Panc1 (cell line): ENCODE measurements around the gene TRDN. TPM values are rescaled to one million over a fixed set of nuclear protein-coding genes. Genes with fewer than 3 reads are reported as not detected.
A peak's percentile ranks its signal among the peaks of the same experiment; 100 is the strongest.

Experiments
- ATAC-seq: fragments of 200-7000 bp; cut with Tn5 transposase; 2 replicates; pipeline ENCODE4 v1.9.1; 2020; ENCODE audit warnings: mild to moderate bottlenecking, moderate library complexity
- BruUV-seq: library from RNA; stranded (reverse); fragments of 400-500 nt; replicated peaks from 2 replicates; lab custom pipeline; 2021; lab: Mats Ljungman, UMichigan
- CTCF ChIA-PET: fragments of 300-600 bp; sonication (Branson Sonifier 250); formaldehyde crosslinking; loops from one replicate; lab custom pipeline; 2022; ENCODE audit warnings: antibody characterized with exemption; lab: Charles Lee
- POLR2A ChIA-PET: fragments of 300-600 bp; sonication (Branson Sonifier 250); formaldehyde crosslinking; loops from one replicate; lab custom pipeline; 2022; ENCODE audit warnings: antibody characterized with exemption; lab: Charles Lee
- DNase-seq: peaks from one replicate; pipeline ENCODE4 v3.0.0-alpha.2; 2010; ENCODE audit warnings: low read depth, low spot score
- H3K27ac ChIP-seq: 2 replicates; pipeline ENCODE4 v1.5.1; 2011; ENCODE audit warnings: mild to moderate bottlenecking, low read length, inconsistent platforms
- H3K27me3 ChIP-seq: fragments of 200-500 bp; sonication (Bioruptor generic); 2 replicates; pipeline ENCODE4 v1.6.0; 2014; ENCODE audit warnings: low read length, inconsistent platforms; ENCODE audit not compliant: control insufficient read depth, insufficient read depth
- H3K36me3 ChIP-seq: fragments of 200-500 bp; sonication (Bioruptor generic); 2 replicates; pipeline ENCODE4 v1.5.1; 2014; ENCODE audit warnings: inconsistent platforms, mild to moderate bottlenecking, low read length, moderate library complexity; ENCODE audit not compliant: control insufficient read depth, insufficient read depth
- H3K4me1 ChIP-seq: 2 replicates; pipeline ENCODE4 v1.5.1; 2011; ENCODE audit warnings: inconsistent platforms, mild to moderate bottlenecking, low read length, moderate library complexity; ENCODE audit not compliant: control insufficient read depth, insufficient read depth
- H3K4me3 ChIP-seq, 2 experiments: 2 replicates each; pipeline ENCODE4 v1.5.1; 2011 to 2012; ENCODE audit warnings: low read depth in 2 of 2, low read length in 2 of 2, mild to moderate bottlenecking in 2 of 2, inconsistent platforms in 1 of 2, moderate library complexity in 1 of 2
- H3K9me3 ChIP-seq: fragments of 200-500 bp; sonication (Bioruptor generic); 2 replicates; pipeline ENCODE4 v1.5.1; 2014; ENCODE audit warnings: low read depth, mild to moderate bottlenecking, inconsistent platforms, low read length, moderate library complexity; ENCODE audit not compliant: control insufficient read depth, insufficient read depth
- POLR2AphosphoS5 ChIP-seq: IDR thresholded peaks from 2 replicates; pipeline ENCODE4 v1.6.1; 2012; ENCODE audit warnings: mild to moderate bottlenecking, low read depth, low read length, moderate library complexity
- REST ChIP-seq, 2 experiments: IDR thresholded peaks; 2 replicates each; pipeline ENCODE4 v1.6.1; 2011 to 2012; ENCODE audit warnings: low read depth in 2 of 2, control low read depth in 1 of 2, low read length in 1 of 2, mild to moderate bottlenecking in 1 of 2, moderate library complexity in 1 of 2; ENCODE audit not compliant: insufficient read depth in 1 of 2
- SIN3A ChIP-seq: IDR thresholded peaks from 2 replicates; pipeline ENCODE4 v1.6.1; 2012; ENCODE audit warnings: low read depth, mild to moderate bottlenecking, low read length, moderate library complexity, borderline replicate concordance; ENCODE audit not compliant: insufficient read depth
- TCF7L2 ChIP-seq: IDR thresholded peaks from 2 replicates; pipeline ENCODE4 v1.6.1; 2011; ENCODE audit warnings: mild to moderate bottlenecking, low read depth, low read length, inconsistent platforms
- in situ Hi-C: cut with HindIII; loops from 2 replicates; pipeline ENCODE4 v1.10.0; 2016; ENCODE audit warnings: low sequenced_read_pairs, low pct_unique_long_range_greater_than_20kb
- intact Hi-C: fragments of 100-400 bp; cut with micrococcal nuclease; formaldehyde crosslinking; loops from one replicate; pipeline ENCODE4 v1.10.0; 2022; ENCODE audit not compliant: unreplicated experiment
- total RNA-seq: library from RNA; stranded (reverse); gene quantifications from one replicate; pipeline ENCODE4 v1.2.1, GENCODE V29; 2021; ENCODE audit not compliant: unreplicated experiment
- TF ChIP-seq, protein P1 (sequence below): fragments of 450-650 bp; IDR thresholded peaks from 2 replicates; pipeline ENCODE4 v1.5.1; 2017; ENCODE audit warnings: mild to moderate bottlenecking

TRDN gene
- total RNA-seq, 1 experiment from 2014 or later, result not detected

DNA sequence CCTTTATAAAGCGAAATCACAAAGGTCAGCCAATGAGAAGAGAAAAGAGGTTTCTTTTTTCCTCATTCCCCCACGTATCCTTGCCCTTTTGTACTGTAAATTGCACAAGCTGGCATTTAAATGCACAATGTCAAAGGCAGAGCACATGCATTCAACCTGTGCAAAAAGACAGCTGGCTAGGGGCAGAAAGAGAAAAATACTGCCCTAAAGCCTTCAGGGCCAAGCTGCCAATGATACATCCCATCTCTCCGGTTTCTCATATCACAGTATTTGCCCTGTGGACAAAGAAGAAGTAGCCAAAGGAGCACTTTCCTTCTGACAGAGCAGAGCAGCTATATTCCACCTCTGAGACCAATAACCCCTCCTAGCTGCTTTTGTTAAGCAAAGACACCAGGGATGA, 219.2 kb downstream of the TRDN start:
- POLR2A ChIA-PET, result interaction anchor here (0.6 kb wide), 1 partner anchor 25 kb away, joined by 3 read pairs; no protein-coding TSS in a partner anchor
- peaks cover 2% of the 10 kb centered on the region; the same call in 1 of the 2 replicates for H3K27me3 ChIP-seq
- H3K36me3 ChIP-seq, result no peaks in the 10 kb centered on the region
- CTCF ChIA-PET, result interaction anchor here (2.6 kb wide), 1 partner anchor 298 kb away, joined by 9 read pairs; no protein-coding TSS in a partner anchor
- H3K9me3 ChIP-seq, result no peaks in the 10 kb centered on the region
- DNase-seq (no peak), ATAC-seq (no peak)
- no peaks in the 10 kb centered on the region for H3K4me1 ChIP-seq
- no peak overlapping the region for H3K4me3 ChIP-seq
- no peak for TF ChIP-seq SIN3A
- peak overlapping the region; percentile 13; the same call in 1 of the 2 replicates for H3K27ac ChIP-seq
- no TSS peak for BruUV-seq
- intact Hi-C loops, result loop anchor here (5.0 to 10.0 kb wide), 2 partner anchors 1380 to 1437 kb away; no protein-coding TSS in a partner anchor
- in situ Hi-C loops, result no loop called here

GRCh38 chr6:123415844-123416468, 220.8 kb downstream of the TRDN start:
- Histone ChIP-seq H3K36me3 (no peaks in the 10 kb centered on the region), H3K27me3 (peaks cover 2% of the 10 kb centered on the region; the same call in 1 of the 2 replicates), H3K27ac (no peak overlapping the region), H3K9me3 (no peaks in the 10 kb centered on the region), H3K4me3 (no peak overlapping the region), H3K4me1 (no peaks in the 10 kb centered on the region)
- DNase-seq (peak; percentile 33), ATAC-seq (peak; percentile 70)
- CTCF ChIA-PET, result interaction anchor here (0.7 to 2.6 kb wide), 3 partner anchors 130 to 713 kb away, joined by 3 to 9 read pairs (median 8); no protein-coding TSS in a partner anchor
- in situ Hi-C loops, result no loop called here
- no TSS peak for BruUV-seq
- intact Hi-C loops, result loop anchor here (2.0 to 10.0 kb wide), 3 partner anchors 299 to 1439 kb away; no protein-coding TSS in a partner anchor
- TF ChIP-seq, protein P1, sequence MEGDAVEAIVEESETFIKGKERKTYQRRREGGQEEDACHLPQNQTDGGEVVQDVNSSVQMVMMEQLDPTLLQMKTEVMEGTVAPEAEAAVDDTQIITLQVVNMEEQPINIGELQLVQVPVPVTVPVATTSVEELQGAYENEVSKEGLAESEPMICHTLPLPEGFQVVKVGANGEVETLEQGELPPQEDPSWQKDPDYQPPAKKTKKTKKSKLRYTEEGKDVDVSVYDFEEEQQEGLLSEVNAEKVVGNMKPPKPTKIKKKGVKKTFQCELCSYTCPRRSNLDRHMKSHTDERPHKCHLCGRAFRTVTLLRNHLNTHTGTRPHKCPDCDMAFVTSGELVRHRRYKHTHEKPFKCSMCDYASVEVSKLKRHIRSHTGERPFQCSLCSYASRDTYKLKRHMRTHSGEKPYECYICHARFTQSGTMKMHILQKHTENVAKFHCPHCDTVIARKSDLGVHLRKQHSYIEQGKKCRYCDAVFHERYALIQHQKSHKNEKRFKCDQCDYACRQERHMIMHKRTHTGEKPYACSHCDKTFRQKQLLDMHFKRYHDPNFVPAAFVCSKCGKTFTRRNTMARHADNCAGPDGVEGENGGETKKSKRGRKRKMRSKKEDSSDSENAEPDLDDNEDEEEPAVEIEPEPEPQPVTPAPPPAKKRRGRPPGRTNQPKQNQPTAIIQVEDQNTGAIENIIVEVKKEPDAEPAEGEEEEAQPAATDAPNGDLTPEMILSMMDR, result peak; percentile 79
- no peak for TF ChIP-seq TCF7L2
- POLR2A ChIA-PET, result no interaction called here

DNA sequence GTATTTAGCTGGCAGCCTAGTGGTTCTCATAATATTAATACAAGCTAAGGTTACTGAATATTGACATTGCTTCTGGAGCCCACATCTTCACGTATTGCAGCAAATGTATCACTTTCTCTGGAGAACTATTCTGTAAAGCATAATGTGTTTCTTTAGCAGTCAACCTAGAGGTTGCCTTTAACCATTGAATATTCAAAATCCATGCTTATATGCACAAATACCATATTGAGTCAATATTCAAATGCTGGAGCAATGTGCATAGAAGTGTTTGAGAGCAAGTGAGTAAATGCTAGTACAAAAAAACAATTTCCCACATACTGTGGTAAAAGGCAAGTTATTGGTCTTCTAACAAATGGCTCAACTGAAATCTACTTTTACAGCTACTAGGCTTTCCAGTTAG, 231.8 kb downstream of the TRDN start:
- in situ Hi-C loops (no loop called here), intact Hi-C loops (no loop called here)
- no peaks in the 10 kb centered on the region for H3K36me3 ChIP-seq
- DNase-seq (no peak), ATAC-seq (no peak)
- ChIA-PET CTCF (no interaction called here), POLR2A (no interaction called here)
- H3K27me3 ChIP-seq, result no peaks in the 10 kb centered on the region
- no peak overlapping the region for H3K27ac ChIP-seq
- H3K4me3 ChIP-seq, result no peak overlapping the region
- BruUV-seq, result no TSS peak
- TF ChIP-seq, protein P1, result no peak
- TF ChIP-seq POLR2AphosphoS5 (no peak), TCF7L2 (no peak), SIN3A (no peak), REST (IDR thresholded peaks at IDR 0.05; ENCODE audit: insufficient read depth in 1 of 2, low read depth in 2 of 2, low read length in 1 of 2) (no peak)
- H3K9me3 ChIP-seq, result no peaks in the 10 kb centered on the region
- no peaks in the 10 kb centered on the region for H3K4me1 ChIP-seq
